ENCODE measurements around the gene NEDD1. TPM values are rescaled to one million over a fixed set of nuclear protein-coding genes. Genes with fewer than 3 reads are reported as not detected.

NEDD1 gene
- total and polyA plus RNA-seq, 10 of the 15 experiments (the other 5 are each of a cell fraction or from before 2014, with no cell fraction given) = 15.9 to 52.6 (median 28.7) TPM

DNA sequence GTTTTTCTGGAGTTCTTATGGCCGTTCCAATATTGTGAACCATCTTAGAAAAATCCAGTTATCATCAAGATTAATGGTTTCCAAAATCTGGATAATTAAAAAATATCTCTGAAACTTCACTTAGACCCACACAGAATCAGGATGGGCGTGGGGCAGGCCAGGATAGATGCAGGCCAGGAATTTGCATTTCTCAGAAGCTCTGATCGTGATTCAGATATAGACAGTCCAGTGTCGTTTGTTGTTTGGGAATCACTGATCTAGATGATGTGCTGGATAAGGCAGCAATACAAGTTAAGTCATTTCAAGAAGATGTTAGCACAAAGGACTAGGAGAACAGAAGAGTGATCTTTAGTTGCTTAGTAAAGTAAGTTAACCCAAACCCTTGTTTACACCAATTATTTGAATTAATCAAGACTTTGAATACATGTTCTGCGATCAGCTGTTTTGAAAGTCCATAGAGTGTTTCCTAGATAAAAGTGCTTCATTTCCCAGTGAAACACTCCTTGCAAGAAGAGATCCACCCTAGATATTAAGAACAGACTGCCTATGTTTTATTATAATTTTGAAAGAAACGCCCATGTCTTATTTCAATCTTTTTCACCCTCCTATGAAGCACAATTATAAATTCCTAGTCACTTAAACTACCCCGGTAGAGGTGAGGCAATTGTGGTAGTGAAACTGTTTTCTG lies 90.9 kb downstream of the NEDD1 start:
- intact Hi-C loops (cut with micrococcal nuclease; ENCODE audit: unreplicated experiment) (no loop called here), in situ Hi-C loops (cut with MboI) (loop anchor here (10.0 kb wide), 2 partner anchors 957 to 1397 kb away; no protein-coding TSS in a partner anchor)
- H3K4me3 ChIP-seq = no peak overlapping the region
- no TSS peak for BruUV-seq (replicated peaks)
- H3K27me3 ChIP-seq (replicated peaks in 1 of 2; ENCODE audit: control insufficient read depth in 2 of 2, insufficient read depth in 2 of 2, low read length in 1 of 2) = no peaks in the 10 kb centered on the region
- H3K4me2 ChIP-seq (ENCODE audit: control insufficient read depth, insufficient read depth) = no peak overlapping the region
- H3K27ac ChIP-seq (ENCODE audit: control insufficient read depth, insufficient read depth) = no peak overlapping the region
- no peak for DNase-seq (ENCODE audit: low read depth, low spot score)
- no peaks in the 10 kb centered on the region for H3K36me3 ChIP-seq (ENCODE audit: control insufficient read depth in 2 of 2, insufficient read depth in 2 of 2, low read length in 1 of 2)
- ChIA-PET SMC1A (ENCODE audit: uncharacterized antibody, unreplicated experiment) (no interaction called here), POLR2A (interaction anchor here (0.6 kb wide), 1 partner anchor 176 kb away, joined by 5 read pairs; no protein-coding TSS in a partner anchor), RAD21 (ENCODE audit: unreplicated experiment) (no interaction called here), CTCF (interaction anchor here (3.0 kb wide), 1 partner anchor 13 kb away, joined by 7 read pairs; no protein-coding TSS in a partner anchor)
- no peaks in the 10 kb centered on the region for H3K79me2 ChIP-seq (ENCODE audit: control insufficient read depth, insufficient read depth, low read length)
- no peak for FAIRE-seq
- WGBS (ENCODE audit: insufficient coverage, insufficient replicate concordance, low lambda C conversion rate, missing lambda C conversion rate) = 20% methylated on average over 7 of the region's 7 CpGs
- TF ChIP-seq ZNF217 (IDR thresholded peaks at IDR 0.05) (no peak), ZNF687 (IDR thresholded peaks at IDR 0.05) (no peak), MTA3 (IDR thresholded peaks at IDR 0.05; ENCODE audit: borderline replicate concordance, low read length) (no peak), SP1 (IDR thresholded peaks at IDR 0.05; ENCODE audit: low read depth, low read length) (no peak), YBX1 (IDR thresholded peaks at IDR 0.05) (no peak), PKNOX1 (IDR thresholded peaks at IDR 0.05) (no peak), NFXL1 (IDR thresholded peaks at IDR 0.05; ENCODE audit: borderline replicate concordance) (no peak), RAD21 (IDR thresholded peaks at IDR 0.05; ENCODE audit: insufficient read depth, low read depth, low read length) (no peak), PAX5 (IDR thresholded peaks at IDR 0.05; ENCODE audit: borderline replicate concordance, low read depth, low read length) (no peak), DPF2 (IDR thresholded peaks at IDR 0.05) (no peak), SKIL (IDR thresholded peaks at IDR 0.05; ENCODE audit: low read depth, poor library complexity, severe bottlenecking) (no peak)
- no peaks in the 10 kb centered on the region for H4K20me1 ChIP-seq (ENCODE audit: control insufficient read depth, insufficient read depth)
- no peak for ATAC-seq
- no peak overlapping the region for H3K9ac ChIP-seq (ENCODE audit: control insufficient read depth, insufficient read depth, low read length)
- H3K9me3 ChIP-seq (replicated peaks; ENCODE audit: control insufficient read depth, insufficient read depth, low read length) = no peaks in the 10 kb centered on the region
- H3K4me1 ChIP-seq (ENCODE audit: control insufficient read depth, insufficient read depth, low read length) = peaks cover 3% of the 10 kb centered on the region; the same call in 1 of the 2 replicates
- H2AFZ ChIP-seq (ENCODE audit: control insufficient read depth, low read depth, low read length) = no peak overlapping the region
